B cell (primary cell): ENCODE results near the gene ERBB4. TPM values are rescaled to one million over a fixed set of nuclear protein-coding genes. Genes with fewer than 3 reads are reported as not detected.

Experiments
- ATAC-seq: fragments of 200-7000 bp; cut with Tn5 transposase; one replicate; pipeline ENCODE4 v1.10.0; 2021; ENCODE audit warnings: low read depth, mild to moderate bottlenecking, moderate number of reproducible peaks, moderate library complexity
- CTCF ChIA-PET: fragments of 350-600 bp; sonication (Branson Sonifier 250); formaldehyde crosslinking; loops from one replicate; lab custom pipeline; 2021; ENCODE audit warnings: antibody characterized with exemption, inconsistent platforms; lab: Charles Lee
- POLR2A ChIA-PET: fragments of 350-600 bp; sonication (Branson Sonifier 250); formaldehyde crosslinking; loops from one replicate; lab custom pipeline; 2021; ENCODE audit warnings: antibody characterized with exemption; lab: Charles Lee
- DNase-seq: peaks from one replicate; pipeline ENCODE4 v3.0.0; 2013
- H2AFZ ChIP-seq: 2 replicates; pipeline ENCODE4 v1.6.1; 2012; ENCODE audit warnings: mild to moderate bottlenecking, low read depth, low read length; ENCODE audit not compliant: insufficient read depth, poor library complexity, severe bottlenecking
- H3K27ac ChIP-seq, 2 donors: 1 replicate in 1 of 2; 2 replicates in 1 of 2; pipeline ENCODE4 v1.5.1; 2012 to 2013; ENCODE audit warnings: low read length in 2 of 2, mild to moderate bottlenecking in 2 of 2, moderate library complexity in 1 of 2
- H3K27me3 ChIP-seq, 4 experiments: fragments of 200-600 bp in 1 of 4; sonication (generic) in 1 of 4; replicated peaks in 1 of 4; 1 replicate in 2 of 4; 2 replicates in 2 of 4; pipeline versions ENCODE4 v1.6.1 to v1.7.0; 2013 to 2016; ENCODE audit warnings: low read length in 3 of 4, mild to moderate bottlenecking in 2 of 4, mixed read lengths in 1 of 4, moderate library complexity in 1 of 4; ENCODE audit not compliant: insufficient read depth in 4 of 4, control insufficient read depth in 3 of 4; ENCODE audit errors: control extremely low read depth in 1 of 4
- H3K36me3 ChIP-seq, 2 experiments: replicated peaks in 1 of 2; 1 replicate in 1 of 2; 2 replicates in 1 of 2; pipeline versions ENCODE4 v1.6.1 to v1.7.1; 2013; ENCODE audit warnings: low read length in 1 of 2; ENCODE audit not compliant: insufficient read depth in 2 of 2, control insufficient read depth in 1 of 2; ENCODE audit errors: control extremely low read depth in 1 of 2, extremely low read depth in 1 of 2
- H3K4me1 ChIP-seq, 2 donors: fragments of 200-600 bp in 1 of 2; sonication (generic) in 1 of 2; 1 replicate in 1 of 2; 2 replicates in 1 of 2; pipeline versions ENCODE4 v1.5.1 to v1.6.1; 2013 to 2017; ENCODE audit warnings: low read length in 2 of 2; ENCODE audit not compliant: control insufficient read depth in 2 of 2, insufficient read depth in 2 of 2
- H3K4me2 ChIP-seq: replicated peaks from 2 replicates; pipeline ENCODE3; 2012; ENCODE audit warnings: mild to moderate bottlenecking, low read depth, low read length; ENCODE audit not compliant: poor library complexity, severe bottlenecking
- H3K4me3 ChIP-seq, 5 experiments: fragments of 200-600 bp in 1 of 5; sonication (generic) in 1 of 5; 1 replicate in 3 of 5; 2 replicates in 2 of 5; pipeline versions ENCODE4 v1.5.1 to v1.7.0; 2011 to 2016; ENCODE audit warnings: low read length in 4 of 5, mild to moderate bottlenecking in 4 of 5, low read depth in 2 of 5, control low read depth in 1 of 5, moderate library complexity in 1 of 5; ENCODE audit not compliant: insufficient read depth in 1 of 5; ENCODE audit errors: control extremely low read depth in 1 of 5, extremely low read depth in 1 of 5
- H3K79me2 ChIP-seq: fragments of 200-600 bp; sonication (generic); one replicate; pipeline ENCODE4 v1.6.0; 2016; ENCODE audit warnings: low read length; ENCODE audit not compliant: control insufficient read depth, insufficient read depth
- H3K9ac ChIP-seq: fragments of 200-600 bp; sonication (generic); 2 replicates; pipeline ENCODE4 v1.6.1; 2017; ENCODE audit warnings: mild to moderate bottlenecking, low read length, moderate library complexity
- H3K9me3 ChIP-seq, 3 donors: one replicate each; pipeline versions ENCODE4 v1.6.1 to v1.7.1; 2013; ENCODE audit warnings: low read length in 2 of 3; ENCODE audit not compliant: control insufficient read depth in 2 of 3, insufficient read depth in 1 of 3; ENCODE audit errors: control extremely low read depth in 1 of 3
- H4K20me1 ChIP-seq: 2 replicates; pipeline ENCODE4 v1.6.0; 2012; ENCODE audit warnings: mild to moderate bottlenecking, low read length; ENCODE audit not compliant: insufficient read depth, control insufficient read depth, poor library complexity, severe bottlenecking
- H3K27ac Mint-ChIP-seq: one replicate; pipeline ENCODE4 v1.8.0; 2021; ENCODE audit warnings: mixed read lengths
- H3K27me3 Mint-ChIP-seq: one replicate; pipeline ENCODE4 v1.8.0; 2021; ENCODE audit warnings: mixed read lengths
- H3K4me1 Mint-ChIP-seq: one replicate; pipeline ENCODE4 v1.8.0; 2021; ENCODE audit warnings: mixed read lengths
- H3K4me3 Mint-ChIP-seq: one replicate; pipeline ENCODE4 v1.8.0; 2021; ENCODE audit warnings: mixed read lengths
- H3K9me3 Mint-ChIP-seq: one replicate; pipeline ENCODE4 v1.8.0; 2022; ENCODE audit warnings: mixed read lengths; ENCODE audit not compliant: insufficient read depth
- CTCF ChIP-seq: fragments of 200-600 bp; IDR thresholded peaks from one replicate; pipeline ENCODE4 v1.8.0; 2022; ENCODE audit warnings: antibody characterized with exemption, mild to moderate bottlenecking
- EZH2 ChIP-seq: IDR thresholded peaks from 2 replicates; pipeline ENCODE4 v1.6.1; 2012; ENCODE audit warnings: borderline replicate concordance, low read depth, mild to moderate bottlenecking, moderate library complexity, low read length; ENCODE audit not compliant: insufficient read depth, poor library complexity, severe bottlenecking
- WGBS: methylation state at CpG from one replicate; pipeline ENCODE4 v1.1.5; 2013; ENCODE audit warnings: missing lambda C conversion rate; ENCODE audit not compliant: insufficient coverage; 5-methylcytosine and 5-hydroxymethylcytosine counted together
- intact Hi-C: fragments of 100-400 bp; cut with micrococcal nuclease; formaldehyde crosslinking; loops from one replicate; pipeline ENCODE4 v1.10.0; 2022
- polyA plus RNA-seq: library from polyadenylated mRNA; depleted of rRNA; stranded (reverse); fragments of >200 nt; gene quantifications from 2 replicates; pipeline ENCODE4 v1.2.3, GENCODE V29; 2012
- total RNA-seq, 2 donors: library from RNA; stranded (reverse); fragments of 120-200 nt in 1 of 2; gene quantifications; 1 replicate in 1 of 2; 2 replicates in 1 of 2; pipeline versions ENCODE4 v1.2.3 to v1.2.4, GENCODE V29; 2013 to 2022

ERBB4 gene
- total and polyA plus RNA-seq, 2 donors (not counting 1 experiment from before 2014, with no cell fraction given): not detected

- Histone ChIP-seq H3K79me2 (no peaks in the 10 kb centered on the region), H3K27ac (no peak overlapping the region), H2AFZ (no peak overlapping the region), H3K36me3 (no peaks in the 10 kb centered on the region), H3K4me2 (no peak overlapping the region), H3K9me3 (no peaks in the 10 kb centered on the region), H3K4me3 (no peak overlapping the region), H3K4me1 (no peaks in the 10 kb centered on the region), H3K27me3 (no peaks in the 10 kb centered on the region), H4K20me1 (no peaks in the 10 kb centered on the region), H3K9ac (no peak overlapping the region)
- no CpG with 5 or more reads among the region's 2 CpGs for WGBS
- Mint-ChIP-seq H3K4me3 (no peak overlapping the region), H3K9me3 (peaks cover 2% of the 10 kb centered on the region), H3K27me3 (no peaks in the 10 kb centered on the region), H3K27ac (no peak overlapping the region), H3K4me1 (no peaks in the 10 kb centered on the region)
- DNase-seq: no peak
- ChIA-PET CTCF (no interaction called here), POLR2A (no interaction called here)
- ATAC-seq: no peak
- no peak for TF ChIP-seq CTCF
- no peak for TF ChIP-seq EZH2
- intact Hi-C loops: no loop called here
These were observed 195.4 kb downstream of the ERBB4 start for GRCh38 chr2:212343167-212343566.

- Histone ChIP-seq H3K9ac (no peak overlapping the region), H2AFZ (no peak overlapping the region), H4K20me1 (no peaks in the 10 kb centered on the region), H3K9me3 (no peaks in the 10 kb centered on the region), H3K79me2 (no peaks in the 10 kb centered on the region), H3K27me3 (no peaks in the 10 kb centered on the region), H3K36me3 (no peaks in the 10 kb centered on the region), H3K27ac (no peak overlapping the region), H3K4me1 (no peaks in the 10 kb centered on the region), H3K4me3 (no peak overlapping the region), H3K4me2 (no peak overlapping the region)
- Mint-ChIP-seq H3K9me3 (no peaks in the 10 kb centered on the region), H3K4me3 (no peak overlapping the region), H3K4me1 (no peaks in the 10 kb centered on the region), H3K27ac (no peak overlapping the region), H3K27me3 (no peaks in the 10 kb centered on the region)
- 83% methylated on average over 1 of the region's 4 CpGs for WGBS
- DNase-seq (no peak), ATAC-seq (no peak)
- no peak for TF ChIP-seq CTCF
- no peak for TF ChIP-seq EZH2
- ChIA-PET CTCF (no interaction called here), POLR2A (no interaction called here)
- intact Hi-C loops: no loop called here
These were observed 200.9 kb downstream of the ERBB4 start for GRCh38 chr2:212337486-212338343.
